Sigmoid colon (tissue), 3 donors: Measurements from ENCODE around the gene ORMDL1.

Experiments used
- CTCF ChIP-seq, 4 experiments: fragments of 450-650 bp in 3 of 4; fragments of 200-600 bp in 1 of 4; IDR thresholded peaks; one replicate each; pipeline ENCODE4 v1.5.1; 2016 to 2019; ENCODE audit warnings: antibody characterized with exemption in 4 of 4, mild to moderate bottlenecking in 3 of 4, moderate library complexity in 2 of 4
- POLR2A ChIP-seq, 2 donors: fragments of 450-650 bp; IDR thresholded peaks; one replicate each; pipeline ENCODE4 v1.6.1; 2016; ENCODE audit warnings: antibody characterized with exemption in 2 of 2, mild to moderate bottlenecking in 2 of 2, moderate library complexity in 2 of 2

- TF ChIP-seq POLR2A (IDR thresholded peaks at IDR 0.05) = no peak
- no peak for TF ChIP-seq CTCF (IDR thresholded peaks at IDR 0.05)
These were observed 7.4 kb upstream of the ORMDL1 start for GRCh38 chr2:189791338-189792042.
